ENCODE measurements around the gene PROKR1. TPM values are rescaled to one million over a fixed set of nuclear protein-coding genes. Genes with fewer than 3 reads are reported as not detected.

Gene PROKR1
- total RNA-seq (ENCODE audit: low replicate concordance) = not detected in 2 replicates

DNA sequence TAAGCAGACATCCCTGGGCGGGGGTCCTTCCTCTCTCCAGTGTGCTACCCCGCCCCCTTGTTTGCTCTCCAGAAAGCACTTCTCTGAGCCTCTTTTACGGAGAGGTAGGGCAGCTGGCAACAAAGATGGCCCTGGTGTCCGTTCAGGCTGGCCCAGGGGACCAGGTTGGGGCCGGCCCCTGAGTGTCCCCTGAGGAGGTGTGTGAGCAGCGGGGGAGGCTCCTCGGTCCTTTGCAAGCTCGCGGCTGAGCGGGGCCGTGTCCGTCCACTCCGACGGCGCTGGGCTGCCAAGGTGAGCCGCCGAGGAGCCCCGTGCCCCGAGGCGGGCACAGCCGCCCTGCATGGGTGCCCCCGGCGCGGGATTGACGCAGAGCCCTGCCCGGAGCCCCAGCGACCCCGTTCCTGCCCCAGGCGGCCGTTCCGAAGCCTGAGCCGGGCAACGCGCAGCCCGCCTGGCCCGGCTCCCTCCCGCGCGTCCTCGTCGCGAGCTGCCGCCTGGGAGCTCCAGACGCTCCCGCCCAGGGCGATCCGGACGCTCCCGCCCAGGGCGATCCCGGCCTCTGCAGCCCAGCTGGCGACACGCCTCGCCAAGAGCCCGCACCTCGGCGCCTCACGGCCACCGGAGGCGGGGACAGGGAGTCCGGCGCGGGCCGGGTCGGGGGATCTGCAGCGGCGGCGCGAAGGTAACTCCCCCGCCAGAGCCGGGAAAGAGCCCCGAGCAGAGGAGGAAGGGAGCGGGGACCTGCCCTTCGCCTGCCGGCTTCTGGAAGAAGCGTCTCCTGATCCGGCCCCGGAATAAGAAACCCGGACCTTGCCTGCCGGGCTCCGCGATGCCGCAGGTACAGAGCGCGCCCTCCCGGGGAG is at the start of gene PROKR1:
TSS of gene PROKR1 (plus strand) at position 569 of the 863 bp plus-strand sequence. CDS start 2,243 bp downstream, outside the sequence.

Other genes with a start within 250 kb of the PROKR1 start
- 0.15 and 0.23 TPM in 2 replicates for gene FBXO48, start 176.3 kb upstream of the PROKR1 start, total RNA-seq (ENCODE audit: low replicate concordance)
- gene APLF, start 176.0 kb upstream of the PROKR1 start, total RNA-seq (ENCODE audit: low replicate concordance) = 3.8 and 9.0 TPM in 2 replicates
- 1.1 and 3.9 TPM in 2 replicates for gene ARHGAP25, start 91.2 kb downstream of the PROKR1 start, total RNA-seq (ENCODE audit: low replicate concordance)
- not detected in 2 replicates for gene BMP10, start 227.8 kb downstream of the PROKR1 start, total RNA-seq (ENCODE audit: low replicate concordance)

Measured in smooth muscle cell of the coronary artery (primary cell).